WTC11 (cell line): ENCODE measurements around the gene LRIG1. TPM values are rescaled to one million over a fixed set of nuclear protein-coding genes. Genes with fewer than 3 reads are reported as not detected.

Source experiments
- ATAC-seq: fragments of 200-7000 bp; cut with Tn5 transposase; 2 replicates; pipeline ENCODE4 v1.10.0; 2021; ENCODE audit warnings: mild to moderate bottlenecking, moderate library complexity
- CTCF ChIA-PET: fragments of 300-600 bp; sonication (Branson Sonifier 250); formaldehyde crosslinking; loops from one replicate; lab custom pipeline; 2021; ENCODE audit warnings: antibody characterized with exemption; lab: Charles Lee
- POLR2A ChIA-PET: fragments of 350-600 bp; sonication (Branson Sonifier 250); formaldehyde crosslinking; loops from one replicate; lab custom pipeline; 2021; ENCODE audit warnings: antibody characterized with exemption; lab: Charles Lee
- DNase-seq: peaks from one replicate; pipeline ENCODE4 v3.0.0; 2021; ENCODE audit warnings: low spot score
- H3K27ac Mint-ChIP-seq: 2 replicates; pipeline ENCODE4 v1.8.0; 2021; ENCODE audit warnings: mixed read lengths
- H3K27me3 Mint-ChIP-seq: 2 replicates; pipeline ENCODE4 v1.8.0; 2021; ENCODE audit warnings: low read depth, mild to moderate bottlenecking, moderate library complexity, mixed read lengths
- H3K36me3 Mint-ChIP-seq: 2 replicates; pipeline ENCODE4 v1.8.0; 2021; ENCODE audit warnings: mixed read lengths
- H3K4me1 Mint-ChIP-seq: 2 replicates; pipeline ENCODE4 v1.8.0; 2022; ENCODE audit warnings: mixed read lengths
- H3K4me3 Mint-ChIP-seq: 2 replicates; pipeline ENCODE4 v1.8.0; 2021; ENCODE audit warnings: mild to moderate bottlenecking, moderate library complexity, mixed read lengths
- H3K9me3 Mint-ChIP-seq: 2 replicates; pipeline ENCODE4 v1.8.0; 2021; ENCODE audit warnings: mixed read lengths
- ATF2 ChIP-seq: sonication (generic); formaldehyde crosslinking; IDR thresholded peaks from 2 replicates; pipeline ENCODE4 v1.8.1; 2022; ENCODE audit warnings: low read depth, missing genetic modification reagents, borderline replicate concordance
- CDX4 ChIP-seq: fragments of 250-450 bp; sonication (Bioruptor Pico); IDR thresholded peaks from 2 replicates; pipeline ENCODE4 v1.9.0; 2021; ENCODE audit warnings: moderate library complexity, mild to moderate bottlenecking, inconsistent platforms, borderline replicate concordance
- CREB1 ChIP-seq: sonication (generic); formaldehyde crosslinking; IDR thresholded peaks from 2 replicates; pipeline ENCODE4 v1.8.0; 2023; ENCODE audit warnings: mild to moderate bottlenecking, missing genetic modification reagents
- ELF4 ChIP-seq: sonication (generic); formaldehyde crosslinking; IDR thresholded peaks from 2 replicates; pipeline ENCODE4 v1.8.1; 2022; ENCODE audit warnings: low read depth, mild to moderate bottlenecking, moderate library complexity, missing genetic modification reagents
- ETV6 ChIP-seq: sonication (generic); formaldehyde crosslinking; IDR thresholded peaks from 2 replicates; pipeline ENCODE4 v1.8.1; 2022; ENCODE audit warnings: mild to moderate bottlenecking, missing genetic modification reagents
- MLX ChIP-seq: sonication (generic); formaldehyde crosslinking; IDR thresholded peaks from 2 replicates; pipeline ENCODE4 v1.8.1; 2023; ENCODE audit warnings: mild to moderate bottlenecking, missing genetic modification reagents, moderate library complexity
- MYBL2 ChIP-seq: sonication (generic); formaldehyde crosslinking; IDR thresholded peaks from 2 replicates; pipeline ENCODE4 v1.8.1; 2023; ENCODE audit warnings: mild to moderate bottlenecking, moderate library complexity, missing genetic modification reagents
- NR1H2 ChIP-seq: sonication (generic); formaldehyde crosslinking; IDR thresholded peaks from 2 replicates; pipeline ENCODE4 v1.9.0; 2021; ENCODE audit warnings: mild to moderate bottlenecking, moderate library complexity, missing genetic modification reagents
- OVOL2 ChIP-seq: fragments of 250-450 bp; sonication (Bioruptor Pico); IDR thresholded peaks from 2 replicates; pipeline ENCODE4 v1.9.0; 2021; ENCODE audit warnings: mild to moderate bottlenecking, borderline replicate concordance
- SMAD4 ChIP-seq: sonication (generic); formaldehyde crosslinking; IDR thresholded peaks from 2 replicates; pipeline ENCODE4 v1.8.0; 2022; ENCODE audit warnings: mild to moderate bottlenecking, missing genetic modification reagents
- SOX15 ChIP-seq: fragments of 250-450 bp; sonication (Bioruptor Pico); IDR thresholded peaks from 2 replicates; pipeline ENCODE4 v1.9.0; 2021; ENCODE audit warnings: mild to moderate bottlenecking
- SP1 ChIP-seq: sonication (generic); formaldehyde crosslinking; conservative IDR thresholded peaks from 2 replicates; pipeline ENCODE4 v1.8.1; 2022; ENCODE audit warnings: missing genetic modification reagents
- STAT6 ChIP-seq: sonication (generic); formaldehyde crosslinking; conservative IDR thresholded peaks from 2 replicates; pipeline ENCODE4 v1.8.1; 2023; ENCODE audit warnings: mild to moderate bottlenecking, low read depth, missing genetic modification reagents, moderate library complexity
- USF1 ChIP-seq: sonication (generic); formaldehyde crosslinking; IDR thresholded peaks from 2 replicates; pipeline ENCODE4 v1.8.0; 2022; ENCODE audit warnings: mild to moderate bottlenecking, missing genetic modification reagents
- ZNF121 ChIP-seq: sonication (generic); formaldehyde crosslinking; IDR thresholded peaks from 2 replicates; pipeline ENCODE4 v1.8.0; 2023; ENCODE audit warnings: missing genetic modification reagents
- total RNA-seq: library from RNA; stranded (reverse); gene quantifications from 3 replicates; pipeline ENCODE4 v1.2.3, GENCODE V29; 2021
- TF ChIP-seq, protein P1 (sequence below): fragments of 250-450 bp; sonication (Bioruptor Pico); conservative IDR thresholded peaks from 2 replicates; pipeline ENCODE4 v1.9.0; 2021; ENCODE audit warnings: mild to moderate bottlenecking
- TF ChIP-seq, protein P2 (sequence below): sonication (generic); formaldehyde crosslinking; IDR thresholded peaks from 2 replicates; pipeline ENCODE4 v1.8.1; 2023; ENCODE audit warnings: mild to moderate bottlenecking, moderate library complexity, missing genetic modification reagents
- TF ChIP-seq, protein P3 (sequence below): sonication (generic); formaldehyde crosslinking; IDR thresholded peaks from 2 replicates; pipeline ENCODE4 v1.8.0; 2022; ENCODE audit warnings: mild to moderate bottlenecking, missing genetic modification reagents
- TF ChIP-seq, protein P4 (sequence below): sonication (generic); formaldehyde crosslinking; IDR thresholded peaks from 2 replicates; pipeline ENCODE4 v1.8.1; 2023; ENCODE audit warnings: mild to moderate bottlenecking, missing genetic modification reagents

Gene LRIG1
- total RNA-seq, 1 experiment from 2014 or later = 105 TPM

DNA sequence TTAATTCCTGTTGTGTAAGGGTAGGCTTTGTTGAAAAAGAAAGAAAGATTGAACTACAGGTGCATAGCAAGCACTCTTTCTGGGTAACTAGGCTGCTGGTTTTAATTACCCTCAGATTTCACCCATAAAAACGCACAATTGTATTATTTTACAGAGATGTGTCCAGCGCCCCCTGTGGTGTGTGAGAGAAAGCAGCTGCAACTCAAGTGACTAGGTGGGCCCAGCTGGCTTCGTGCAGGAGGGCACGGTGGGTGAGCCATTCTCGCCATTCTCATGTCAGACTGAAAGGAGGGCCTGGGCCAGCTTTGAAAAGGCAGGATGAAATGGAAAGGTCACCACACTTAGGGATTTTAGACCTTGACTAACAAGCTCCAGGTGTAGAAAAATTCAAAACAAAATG lies 122.6 kb downstream of the LRIG1 start:
- H3K27me3 Mint-ChIP-seq = no peaks in the 10 kb centered on the region
- no peaks in the 10 kb centered on the region for H3K9me3 Mint-ChIP-seq
- H3K27ac Mint-ChIP-seq = peak overlapping the region; percentile 79
- DNase-seq (peak; percentile 67), ATAC-seq (peak; percentile 81)
- H3K4me3 Mint-ChIP-seq = no peak overlapping the region
- ChIA-PET CTCF (interaction anchor here (0.6 to 2.1 kb wide), 37 partner anchors 11 to 556 kb away, joined by 3 to 17 read pairs (median 3); no protein-coding TSS in a partner anchor), POLR2A (interaction anchor here (1.3 kb wide), 1 partner anchor 99 kb away, joined by 3 read pairs; no protein-coding TSS in a partner anchor)
- H3K36me3 Mint-ChIP-seq = peaks cover 74% of the 10 kb centered on the region
- H3K4me1 Mint-ChIP-seq = peaks cover 15% of the 10 kb centered on the region
- TF ChIP-seq CREB1 (CRISPR knock-in tag) (no peak), SP1 (CRISPR knock-in tag) (no peak), USF1 (CRISPR knock-in tag) (no peak), SMAD4 (no peak), ELF4 (CRISPR knock-in tag) (no peak)
- TF ChIP-seq, protein P1, sequence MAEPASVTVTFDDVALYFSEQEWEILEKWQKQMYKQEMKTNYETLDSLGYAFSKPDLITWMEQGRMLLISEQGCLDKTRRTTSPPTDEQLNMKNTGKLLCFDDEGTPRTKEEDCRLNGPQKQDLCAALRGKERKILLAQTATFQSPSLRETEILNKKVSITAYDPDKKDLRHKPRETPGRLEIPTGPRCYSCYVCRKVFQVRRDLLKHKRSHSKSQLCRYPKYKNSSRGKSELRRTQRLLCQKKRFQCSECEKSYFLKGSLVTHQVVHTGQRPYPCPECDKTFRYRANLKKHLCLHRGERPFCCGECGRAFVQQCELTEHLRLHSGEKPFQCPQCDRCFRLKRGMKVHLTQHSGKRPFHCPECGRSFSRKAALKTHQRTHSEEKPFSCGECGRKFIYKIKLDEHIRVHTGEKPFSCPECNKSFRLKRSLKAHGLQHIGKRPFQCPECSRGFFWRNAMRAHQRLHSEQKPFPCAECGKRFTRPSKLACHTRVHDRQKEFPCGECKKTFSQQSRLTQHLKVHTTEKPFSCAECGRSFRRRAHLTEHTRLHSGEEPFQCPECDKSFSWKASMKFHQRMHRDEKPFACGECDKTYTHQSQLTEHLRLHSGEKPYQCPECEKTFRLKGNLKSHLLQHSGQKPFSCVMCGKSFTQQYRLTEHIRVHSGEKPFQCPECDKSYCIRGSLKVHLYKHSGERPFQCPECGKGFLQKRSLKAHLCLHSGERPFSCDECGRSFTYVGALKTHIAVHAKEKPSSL = no peak

- ATAC-seq (no peak), DNase-seq (no peak)
- H3K4me3 Mint-ChIP-seq = no peak overlapping the region
- ChIA-PET POLR2A (interaction anchor here (1.3 kb wide), 1 partner anchor 99 kb away, joined by 3 read pairs; no protein-coding TSS in a partner anchor), CTCF (interaction anchor here (0.8 to 2.1 kb wide), 26 partner anchors 10 to 556 kb away, joined by 3 to 17 read pairs (median 6); no protein-coding TSS in a partner anchor)
- peaks cover 70% of the 10 kb centered on the region for H3K36me3 Mint-ChIP-seq
- H3K9me3 Mint-ChIP-seq = no peaks in the 10 kb centered on the region
- H3K27ac Mint-ChIP-seq = peak overlapping the region; percentile 79
- H3K4me1 Mint-ChIP-seq = peaks cover 15% of the 10 kb centered on the region
- H3K27me3 Mint-ChIP-seq = no peaks in the 10 kb centered on the region
- TF ChIP-seq MLX (CRISPR knock-in tag) (no peak), NR1H2 (CRISPR knock-in tag) (no peak), ETV6 (CRISPR knock-in tag) (no peak), OVOL2 (CRISPR knock-in tag) (no peak), SOX15 (CRISPR knock-in tag) (no peak), CDX4 (CRISPR knock-in tag) (no peak), ZNF121 (CRISPR knock-in tag) (no peak), ATF2 (no peak), MYBL2 (CRISPR knock-in tag) (no peak), STAT6 (CRISPR knock-in tag) (no peak)
- TF ChIP-seq, protein P1 = no peak
- TF ChIP-seq, protein P2, sequence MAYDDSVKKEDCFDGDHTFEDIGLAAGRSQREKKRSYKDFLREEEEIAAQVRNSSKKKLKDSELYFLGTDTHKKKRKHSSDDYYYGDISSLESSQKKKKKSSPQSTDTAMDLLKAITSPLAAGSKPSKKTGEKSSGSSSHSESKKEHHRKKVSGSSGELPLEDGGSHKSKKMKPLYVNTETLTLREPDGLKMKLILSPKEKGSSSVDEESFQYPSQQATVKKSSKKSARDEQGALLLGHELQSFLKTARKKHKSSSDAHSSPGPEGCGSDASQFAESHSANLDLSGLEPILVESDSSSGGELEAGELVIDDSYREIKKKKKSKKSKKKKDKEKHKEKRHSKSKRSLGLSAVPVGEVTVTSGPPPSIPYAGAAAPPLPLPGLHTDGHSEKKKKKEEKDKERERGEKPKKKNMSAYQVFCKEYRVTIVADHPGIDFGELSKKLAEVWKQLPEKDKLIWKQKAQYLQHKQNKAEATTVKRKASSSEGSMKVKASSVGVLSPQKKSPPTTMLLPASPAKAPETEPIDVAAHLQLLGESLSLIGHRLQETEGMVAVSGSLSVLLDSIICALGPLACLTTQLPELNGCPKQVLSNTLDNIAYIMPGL (CRISPR knock-in tag) = no peak
- TF ChIP-seq, protein P3, sequence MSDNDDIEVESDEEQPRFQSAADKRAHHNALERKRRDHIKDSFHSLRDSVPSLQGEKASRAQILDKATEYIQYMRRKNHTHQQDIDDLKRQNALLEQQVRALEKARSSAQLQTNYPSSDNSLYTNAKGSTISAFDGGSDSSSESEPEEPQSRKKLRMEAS (CRISPR knock-in tag) = no peak
- TF ChIP-seq, protein P4, sequence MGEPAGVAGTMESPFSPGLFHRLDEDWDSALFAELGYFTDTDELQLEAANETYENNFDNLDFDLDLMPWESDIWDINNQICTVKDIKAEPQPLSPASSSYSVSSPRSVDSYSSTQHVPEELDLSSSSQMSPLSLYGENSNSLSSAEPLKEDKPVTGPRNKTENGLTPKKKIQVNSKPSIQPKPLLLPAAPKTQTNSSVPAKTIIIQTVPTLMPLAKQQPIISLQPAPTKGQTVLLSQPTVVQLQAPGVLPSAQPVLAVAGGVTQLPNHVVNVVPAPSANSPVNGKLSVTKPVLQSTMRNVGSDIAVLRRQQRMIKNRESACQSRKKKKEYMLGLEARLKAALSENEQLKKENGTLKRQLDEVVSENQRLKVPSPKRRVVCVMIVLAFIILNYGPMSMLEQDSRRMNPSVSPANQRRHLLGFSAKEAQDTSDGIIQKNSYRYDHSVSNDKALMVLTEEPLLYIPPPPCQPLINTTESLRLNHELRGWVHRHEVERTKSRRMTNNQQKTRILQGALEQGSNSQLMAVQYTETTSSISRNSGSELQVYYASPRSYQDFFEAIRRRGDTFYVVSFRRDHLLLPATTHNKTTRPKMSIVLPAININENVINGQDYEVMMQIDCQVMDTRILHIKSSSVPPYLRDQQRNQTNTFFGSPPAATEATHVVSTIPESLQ (CRISPR knock-in tag) = no peak
Measured at GRCh38 chr3:66377800-66378199, 123.0 kb downstream of the LRIG1 start.
